HCT116 (cell line): ENCODE results near the gene ABHD17C. TPM values are rescaled to one million over a fixed set of nuclear protein-coding genes. Genes with fewer than 3 reads are reported as not detected.
"Not testable (repeated sequence)": the region's sequence is repeated elsewhere in the genome, so short reads cannot be mapped to it uniquely, and the experiment has no call there.

Experiments used
- ATAC-seq: fragments of 200-7000 bp; cut with Tn5 transposase; 2 replicates; pipeline ENCODE4 v1.9.1; 2020; ENCODE audit warnings: mild to moderate bottlenecking, moderate library complexity
- BruUV-seq: library from RNA; stranded (reverse); fragments of 400-500 nt; replicated peaks from 2 replicates; lab custom pipeline; 2021; lab: Mats Ljungman, UMichigan
- CTCF ChIA-PET: fragments of 300-600 bp; sonication (Branson Sonifier 250); formaldehyde crosslinking; loops from one replicate; lab custom pipeline; 2021; ENCODE audit warnings: antibody characterized with exemption; lab: Charles Lee
- POLR2A ChIA-PET: fragments of 300-600, 350-600 bp; sonication (Branson Sonifier 250); formaldehyde crosslinking; loops from one replicate; lab custom pipeline; 2021; ENCODE audit warnings: antibody characterized with exemption; lab: Charles Lee
- RAD21 ChIA-PET, 2 experiments: fragments of 300-600 bp; sonication (Branson Sonifier 250); formaldehyde crosslinking; loops; one replicate each; lab custom pipeline; 2023; ENCODE audit warnings: low total read pairs in 2 of 2; ENCODE audit not compliant: uncharacterized antibody in 2 of 2, unreplicated experiment in 2 of 2, low non-redundant PET in 1 of 2; lab: Charles Lee
- DNase-seq: peaks from one replicate; pipeline ENCODE4 v3.0.0-alpha.2; 2010; ENCODE audit warnings: low read depth, low spot score
- H2AFZ ChIP-seq: fragments of 200-600 bp; shearing (Covaris generic), sonication (generic); 2 replicates; pipeline ENCODE4 v1.6.1; 2017; ENCODE audit warnings: low read depth, mixed run types, mixed read lengths, antibody characterized with exemption, low read length; ENCODE audit not compliant: poor library complexity, severe bottlenecking
- H3K27ac ChIP-seq: 2 replicates; pipeline ENCODE4 v1.5.1; 2012; ENCODE audit warnings: low read depth, low read length
- H3K27me3 ChIP-seq: fragments of 200-600 bp; sonication (generic); 2 replicates; pipeline ENCODE4 v1.6.1; 2016; ENCODE audit warnings: mixed run types, low read length, mixed read lengths; ENCODE audit not compliant: insufficient read depth
- H3K36me3 ChIP-seq, 2 experiments: fragments of 200-500 bp in 1 of 2; fragments of 200-600 bp in 1 of 2; sonication (Bioruptor generic) in 1 of 2; sonication (generic) in 1 of 2; 2 replicates each; pipeline versions ENCODE4 v1.5.1 to v1.6.1; 2014 to 2016; ENCODE audit warnings: low read length in 2 of 2, inconsistent platforms in 1 of 2, mixed read lengths in 1 of 2, mixed run types in 1 of 2; ENCODE audit not compliant: insufficient read depth in 2 of 2, control insufficient read depth in 1 of 2
- H3K4me1 ChIP-seq, 2 experiments: fragments of 200-600 bp in 1 of 2; sonication (generic) in 1 of 2; 2 replicates each; pipeline versions ENCODE4 v1.5.1 to v1.6.1; 2012 to 2017; ENCODE audit warnings: low read length in 2 of 2, inconsistent platforms in 1 of 2, mild to moderate bottlenecking in 1 of 2, mixed read lengths in 1 of 2, mixed run types in 1 of 2, moderate library complexity in 1 of 2; ENCODE audit not compliant: insufficient read depth in 2 of 2, control insufficient read depth in 1 of 2
- H3K4me2 ChIP-seq: fragments of 200-600 bp; sonication (generic); 2 replicates; pipeline ENCODE4 v1.6.1; 2017; ENCODE audit warnings: mixed run types, low read length, mixed read lengths
- H3K4me3 ChIP-seq, 2 experiments: fragments of 200-600 bp in 1 of 2; sonication (generic) in 1 of 2; replicated peaks in 1 of 2; 2 replicates each; pipeline ENCODE4 v1.5.1; 2011 to 2016; ENCODE audit warnings: low read length in 2 of 2, control low read depth in 1 of 2, low read depth in 1 of 2, mild to moderate bottlenecking in 1 of 2, mixed read lengths in 1 of 2, mixed run types in 1 of 2
- H3K79me2 ChIP-seq: fragments of 200-600 bp; sonication (generic); 2 replicates; pipeline ENCODE4 v1.6.1; 2017; ENCODE audit warnings: mild to moderate bottlenecking, mixed run types, low read length, moderate library complexity, mixed read lengths; ENCODE audit not compliant: insufficient read depth
- H3K9ac ChIP-seq: fragments of 200-600 bp; sonication (generic); 2 replicates; pipeline ENCODE4 v1.6.1; 2016; ENCODE audit warnings: low read length, mixed read lengths
- H3K9me2 ChIP-seq: fragments of 200-600 bp; sonication (generic), shearing (Covaris generic); 2 replicates; pipeline ENCODE4 v1.6.1; 2017; ENCODE audit warnings: mixed run types, mild to moderate bottlenecking, moderate library complexity; ENCODE audit not compliant: insufficient read depth
- H3K9me3 ChIP-seq, 2 experiments: fragments of 200-500 bp in 1 of 2; fragments of 200-600 bp in 1 of 2; sonication (Bioruptor generic) in 1 of 2; sonication (generic) in 1 of 2; 2 replicates each; pipeline ENCODE4 v1.6.1; 2014 to 2017; ENCODE audit warnings: low read length in 2 of 2, mixed read lengths in 2 of 2, inconsistent platforms in 1 of 2, low read depth in 1 of 2, mild to moderate bottlenecking in 1 of 2, mixed run types in 1 of 2, moderate library complexity in 1 of 2; ENCODE audit not compliant: control insufficient read depth in 1 of 2, insufficient read depth in 1 of 2
- H4K20me1 ChIP-seq: fragments of 200-600 bp; sonication (generic), shearing (Covaris generic); 2 replicates; pipeline ENCODE4 v1.6.1; 2017; ENCODE audit warnings: mixed run types, mild to moderate bottlenecking, moderate library complexity; ENCODE audit not compliant: insufficient read depth
- CEBPB ChIP-seq: IDR thresholded peaks from 2 replicates; pipeline ENCODE4 v1.6.1; 2012; ENCODE audit warnings: low read depth
- EGR1 ChIP-seq: IDR thresholded peaks from 2 replicates; pipeline ENCODE4 v1.6.1; 2012; ENCODE audit warnings: low read depth
- ELF1 ChIP-seq: IDR thresholded peaks from 2 replicates; pipeline ENCODE4 v1.6.1; 2012; ENCODE audit warnings: low read depth, borderline replicate concordance
- EZH2 ChIP-seq: fragments of 200-600 bp; sonication (generic); IDR thresholded peaks from 2 replicates; pipeline ENCODE4 v1.6.1; 2017; ENCODE audit warnings: antibody characterized with exemption, mixed run types
- EZH2phosphoT487 ChIP-seq: fragments of 200-600 bp; IDR thresholded peaks from 2 replicates; pipeline ENCODE4 v1.6.1; 2018; ENCODE audit warnings: antibody characterized with exemption, borderline replicate concordance
- FOSL1 ChIP-seq: IDR thresholded peaks from 2 replicates; pipeline ENCODE4 v1.6.1; 2012; ENCODE audit warnings: low read depth
- JUND ChIP-seq: IDR thresholded peaks from 2 replicates; pipeline ENCODE4 v1.6.1; 2012
- POLR2A ChIP-seq: IDR thresholded peaks from 2 replicates; pipeline ENCODE4 v1.7.0; 2011; ENCODE audit warnings: borderline replicate concordance; ENCODE audit not compliant: insufficient read depth, insufficient read length; ENCODE audit errors: extremely low read depth
- POLR2AphosphoS5 ChIP-seq: IDR thresholded peaks from 2 replicates; pipeline ENCODE4 v1.6.1; 2011; ENCODE audit warnings: mild to moderate bottlenecking, low read depth, low read length, moderate library complexity
- RAD21 ChIP-seq: IDR thresholded peaks from 2 replicates; pipeline ENCODE4 v1.6.1; 2012; ENCODE audit warnings: low read depth, mild to moderate bottlenecking
- SIN3A ChIP-seq: IDR thresholded peaks from 2 replicates; pipeline ENCODE4 v1.6.1; 2012; ENCODE audit warnings: low read depth
- SRF ChIP-seq: IDR thresholded peaks from 2 replicates; pipeline ENCODE4 v1.6.1; 2012; ENCODE audit warnings: low read depth
- TCF7L2 ChIP-seq: IDR thresholded peaks from 2 replicates; pipeline ENCODE4 v1.7.0; 2011; ENCODE audit warnings: borderline replicate concordance, inconsistent platforms; ENCODE audit not compliant: insufficient read depth, insufficient read length; ENCODE audit errors: extremely low read depth
- YY1 ChIP-seq: IDR thresholded peaks from 2 replicates; pipeline ENCODE4 v1.6.1; 2011; ENCODE audit warnings: low read length, low read depth, moderate library complexity, mild to moderate bottlenecking; ENCODE audit not compliant: insufficient replicate concordance; ENCODE audit errors: extremely low read depth
- ZBTB33 ChIP-seq: IDR thresholded peaks from 2 replicates; pipeline ENCODE4 v1.6.1; 2011; ENCODE audit warnings: mild to moderate bottlenecking, low read length, moderate library complexity; ENCODE audit not compliant: insufficient replicate concordance; ENCODE audit errors: extremely low read depth
- ZFX ChIP-seq: fragments of 450-650 bp; IDR thresholded peaks from 2 replicates; pipeline ENCODE4 v1.6.1; 2017
- ZNF274 ChIP-seq: fragments of 200-500 bp; sonication (Bioruptor generic); IDR thresholded peaks from 2 replicates; pipeline ENCODE4 v1.6.1; 2014; ENCODE audit warnings: mild to moderate bottlenecking, low read depth, low read length, inconsistent platforms
- intact Hi-C: fragments of 100-400 bp; cut with micrococcal nuclease; formaldehyde crosslinking; loops from 2 replicates; pipeline ENCODE4 v1.10.0; 2022
- total RNA-seq: library from RNA; stranded (reverse); gene quantifications from one replicate; pipeline ENCODE4 v1.2.1, GENCODE V29; 2021; ENCODE audit not compliant: unreplicated experiment
- TF ChIP-seq, protein P1 (sequence below): IDR thresholded peaks from 2 replicates; pipeline ENCODE4 v1.6.1; 2012
- TF ChIP-seq, protein P2 (sequence below): IDR thresholded peaks from 2 replicates; pipeline ENCODE4 v1.6.1; 2012

Gene ABHD17C
- total RNA-seq, 1 experiment from 2014 or later, result 27.9 TPM

- no TSS peak for BruUV-seq
- TF ChIP-seq FOSL1 (no peak), ELF1 (no peak), EGR1 (no peak), JUND (no peak), CEBPB (no peak), POLR2AphosphoS5 (no peak), POLR2A (no peak), ZBTB33 (no peak), EZH2phosphoT487 (no peak), ZFX (no peak), EZH2 (no peak), RAD21 (no peak), SIN3A (no peak), YY1 (no peak), ZNF274 (no peak), TCF7L2 (no peak), SRF (no peak)
- TF ChIP-seq, protein P1, sequence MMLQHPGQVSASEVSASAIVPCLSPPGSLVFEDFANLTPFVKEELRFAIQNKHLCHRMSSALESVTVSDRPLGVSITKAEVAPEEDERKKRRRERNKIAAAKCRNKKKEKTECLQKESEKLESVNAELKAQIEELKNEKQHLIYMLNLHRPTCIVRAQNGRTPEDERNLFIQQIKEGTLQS, result no peak
- TF ChIP-seq, protein P2, sequence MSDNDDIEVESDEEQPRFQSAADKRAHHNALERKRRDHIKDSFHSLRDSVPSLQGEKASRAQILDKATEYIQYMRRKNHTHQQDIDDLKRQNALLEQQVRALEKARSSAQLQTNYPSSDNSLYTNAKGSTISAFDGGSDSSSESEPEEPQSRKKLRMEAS, result no peak
- H3K4me2 ChIP-seq, result no peak overlapping the region
- H3K36me3 ChIP-seq, result no peaks in the 10 kb centered on the region
- DNase-seq (no peak), ATAC-seq (no peak)
- H3K9me2 ChIP-seq, result no peaks in the 10 kb centered on the region
- no peaks in the 10 kb centered on the region for H3K79me2 ChIP-seq
- H3K4me1 ChIP-seq, result no peaks in the 10 kb centered on the region; a peak in 1 of 4 replicates
- intact Hi-C loops, result no loop called here
- H3K27ac ChIP-seq, result no peak overlapping the region
- H4K20me1 ChIP-seq, result no peaks in the 10 kb centered on the region; the same call in 1 of the 2 replicates
- RAD21 ChIA-PET, result no interaction called here
- POLR2A ChIA-PET, result no interaction called here
- H2AFZ ChIP-seq, result no peak overlapping the region
- H3K4me3 ChIP-seq, result no peak overlapping the region
- no peaks in the 10 kb centered on the region for H3K9me3 ChIP-seq
- no peaks in the 10 kb centered on the region for H3K27me3 ChIP-seq
- CTCF ChIA-PET, result no interaction called here
- H3K9ac ChIP-seq, result no peak overlapping the region
Observed at GRCh38 chr15:80761754-80762153, 66.6 kb downstream of the ABHD17C start.

DNA sequence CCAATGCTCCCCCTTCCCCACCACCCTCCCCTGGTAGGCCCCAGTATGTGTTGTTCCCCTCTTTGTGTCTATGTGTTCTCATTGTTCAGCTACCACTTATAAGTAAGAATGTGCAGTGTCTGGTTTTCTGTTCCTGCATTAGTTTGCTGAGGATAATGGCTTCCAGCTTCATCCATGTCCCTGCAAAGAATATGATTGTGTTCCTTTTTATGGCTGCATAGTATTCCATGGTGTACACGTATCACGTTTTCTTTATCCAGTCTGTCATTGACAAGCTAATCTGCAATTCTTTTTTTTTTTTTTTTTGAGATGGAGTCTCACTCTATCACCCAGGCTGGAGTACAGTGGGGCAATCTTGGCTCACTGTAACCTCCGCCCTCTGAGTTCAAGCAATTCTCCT is 68.1 kb downstream of the ABHD17C start:
- H3K4me2 ChIP-seq, H3K36me3 ChIP-seq, H3K9me2 ChIP-seq, POLR2A ChIA-PET, intact Hi-C loops, H3K4me3 ChIP-seq, H3K9ac ChIP-seq, BruUV-seq, H3K27me3 ChIP-seq, H4K20me1 ChIP-seq, H3K27ac ChIP-seq, ATAC-seq, RAD21 ChIA-PET, DNase-seq, H3K4me1 ChIP-seq, H3K9me3 ChIP-seq, H3K79me2 ChIP-seq, H2AFZ ChIP-seq: not testable (repeated sequence)
- CTCF ChIA-PET, result interaction anchor here (1.3 kb wide), 1 partner anchor 196 kb away, joined by 4 read pairs; no protein-coding TSS in a partner anchor
